ENCODE data around the gene EYS.

DNA sequence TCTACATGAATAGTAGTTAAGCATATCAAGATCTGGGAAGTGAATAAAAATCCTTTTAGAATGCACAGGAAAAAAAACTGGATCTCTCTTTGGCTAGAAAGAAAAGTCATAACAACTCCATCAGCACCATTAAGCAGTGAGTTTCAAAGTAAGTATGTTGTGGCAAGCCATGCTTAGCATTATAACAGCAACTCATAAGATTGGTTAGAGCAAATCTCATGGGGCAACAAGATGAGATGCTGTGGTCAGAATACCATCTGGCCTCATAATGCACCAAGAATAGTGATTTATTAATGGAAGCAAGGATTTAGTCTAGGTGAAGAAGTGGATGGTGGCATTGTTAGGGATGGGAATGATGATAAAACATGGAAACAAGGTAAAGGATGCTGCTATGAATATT lies 1912.0 kb downstream of the EYS start:
- TF ChIP-seq, protein P1, sequence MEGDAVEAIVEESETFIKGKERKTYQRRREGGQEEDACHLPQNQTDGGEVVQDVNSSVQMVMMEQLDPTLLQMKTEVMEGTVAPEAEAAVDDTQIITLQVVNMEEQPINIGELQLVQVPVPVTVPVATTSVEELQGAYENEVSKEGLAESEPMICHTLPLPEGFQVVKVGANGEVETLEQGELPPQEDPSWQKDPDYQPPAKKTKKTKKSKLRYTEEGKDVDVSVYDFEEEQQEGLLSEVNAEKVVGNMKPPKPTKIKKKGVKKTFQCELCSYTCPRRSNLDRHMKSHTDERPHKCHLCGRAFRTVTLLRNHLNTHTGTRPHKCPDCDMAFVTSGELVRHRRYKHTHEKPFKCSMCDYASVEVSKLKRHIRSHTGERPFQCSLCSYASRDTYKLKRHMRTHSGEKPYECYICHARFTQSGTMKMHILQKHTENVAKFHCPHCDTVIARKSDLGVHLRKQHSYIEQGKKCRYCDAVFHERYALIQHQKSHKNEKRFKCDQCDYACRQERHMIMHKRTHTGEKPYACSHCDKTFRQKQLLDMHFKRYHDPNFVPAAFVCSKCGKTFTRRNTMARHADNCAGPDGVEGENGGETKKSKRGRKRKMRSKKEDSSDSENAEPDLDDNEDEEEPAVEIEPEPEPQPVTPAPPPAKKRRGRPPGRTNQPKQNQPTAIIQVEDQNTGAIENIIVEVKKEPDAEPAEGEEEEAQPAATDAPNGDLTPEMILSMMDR (conservative IDR thresholded peaks at IDR 0.05) = no peak
- TF ChIP-seq ZFX (IDR thresholded peaks at IDR 0.05) = no peak

All from C4-2B (cell line).